Gastroesophageal sphincter (tissue), 4 donors: Measurements from ENCODE around the gene IMP4. TPM values are rescaled to one million over a fixed set of nuclear protein-coding genes. Genes with fewer than 3 reads are reported as not detected.

Source experiments
- ATAC-seq: fragments of 150-250 bp; one replicate; pipeline ENCODE4 v1.9.1; 2016; ENCODE audit warnings: mild to moderate bottlenecking, moderate library complexity
- H3K27ac ChIP-seq, 4 donors: fragments of 200-600 bp; sonication (generic) in 3 of 4; 1 replicate in 3 of 4; 2 replicates in 1 of 4; pipeline ENCODE4 v1.5.1; 2016 to 2019
- H3K27me3 ChIP-seq: fragments of 200-600 bp; sonication (generic); one replicate; pipeline ENCODE4 v1.5.1; 2019
- H3K36me3 ChIP-seq, 2 donors: fragments of 200-600 bp; sonication (generic); one replicate each; pipeline ENCODE4 v1.5.1; 2019; ENCODE audit warnings: control low read depth in 1 of 2
- H3K4me1 ChIP-seq, 3 donors: fragments of 200-600 bp; sonication (generic); 1 replicate in 2 of 3; 2 replicates in 1 of 3; pipeline ENCODE4 v1.5.1; 2016 to 2019; ENCODE audit warnings: control low read depth in 2 of 3
- H3K4me3 ChIP-seq, 2 donors: fragments of 200-600 bp; sonication (generic); one replicate each; pipeline ENCODE4 v1.5.1; 2019; ENCODE audit warnings: mild to moderate bottlenecking in 1 of 2, moderate library complexity in 1 of 2
- H3K9me3 ChIP-seq, 3 donors: fragments of 200-600 bp; sonication (generic); one replicate each; pipeline ENCODE4 v1.5.1; 2017 to 2019; ENCODE audit warnings: control low read depth in 2 of 3
- CTCF ChIP-seq, 4 experiments: fragments of 200-600 bp in 2 of 4; fragments of 450-650 bp in 2 of 4; sonication (generic) in 1 of 4; IDR thresholded peaks; one replicate each; pipeline ENCODE4 v1.5.1; 2017 to 2019; ENCODE audit warnings: antibody characterized with exemption in 4 of 4, mild to moderate bottlenecking in 2 of 4, moderate library complexity in 2 of 4
- EP300 ChIP-seq: sonication (generic); formaldehyde crosslinking; IDR thresholded peaks from one replicate; pipeline ENCODE4 v1.6.1; 2017; ENCODE audit warnings: antibody characterized with exemption, mild to moderate bottlenecking
- POLR2A ChIP-seq, 2 donors: fragments of 450-650 bp; IDR thresholded peaks; one replicate each; pipeline ENCODE4 v1.6.1; 2017; ENCODE audit warnings: antibody characterized with exemption in 2 of 2, mild to moderate bottlenecking in 2 of 2, moderate library complexity in 1 of 2
- POLR2AphosphoS5 ChIP-seq: sonication (generic); formaldehyde crosslinking; IDR thresholded peaks from one replicate; pipeline ENCODE4 v1.6.1; 2017; ENCODE audit warnings: antibody characterized with exemption
- WGBS, 2 donors: methylation state at CpG; one replicate each; pipeline ENCODE4 v1.1.5; 2018; ENCODE audit warnings: low coverage in 1 of 2; 5-methylcytosine and 5-hydroxymethylcytosine counted together
- total RNA-seq, 4 donors: library from RNA; depleted of rRNA; stranded (reverse); fragments of >200 nt; gene quantifications; one replicate each; pipeline ENCODE4 v1.1.0, GENCODE V29; 2016

The IMP4 gene
- total RNA-seq, 4 donors from 2014 or later, result 78.8 to 143 (median 113) TPM

GRCh38 chr2:130355172-130355577 is 12.5 kb downstream of the IMP4 start:
- Histone ChIP-seq H3K9me3 (no peaks in the 10 kb centered on the region), H3K4me1 (peaks cover 0 to 30% (median 18%) of the 10 kb centered on the region in 3 donors), H3K27ac (peak overlapping the region; percentile 49 to 91 (median 88)), H3K4me3 (peak overlapping the region; percentile 70 to 77), H3K27me3 (no peaks in the 10 kb centered on the region), H3K36me3 (no peaks in the 10 kb centered on the region)
- no peak for TF ChIP-seq POLR2AphosphoS5
- no peak for TF ChIP-seq CTCF (IDR thresholded peaks at IDR 0.05)
- no peak for TF ChIP-seq EP300
- TF ChIP-seq POLR2A (IDR thresholded peaks at IDR 0.05), result no peak
- WGBS, 2 donors, result no CpG with 5 or more reads among the region's 21 CpGs
- ATAC-seq, result peak; percentile 0

- peak; percentile 98 for ATAC-seq
- H3K4me3 ChIP-seq, result peak within 1 kb of the TSS; percentile 70 to 77
- peaks cover 0 to 30% (median 18%) of the 10 kb centered on the region in 3 donors for H3K4me1 ChIP-seq
- peak within 1 kb of the TSS; percentile 49 to 91 (median 88) for H3K27ac ChIP-seq
- no peaks in the 10 kb centered on the region for H3K36me3 ChIP-seq
- H3K9me3 ChIP-seq, result no peaks in the 10 kb centered on the region
- TF ChIP-seq CTCF (IDR thresholded peaks at IDR 0.05) (peak in 3 of 4 experiments; percentile 70 to 77 (median 72)), EP300 (no peak), POLR2A (IDR thresholded peaks at IDR 0.05) (peak; percentile 91 to 96), POLR2AphosphoS5 (peak; percentile 49)
- no peaks in the 10 kb centered on the region for H3K27me3 ChIP-seq
- no CpG with 5 or more reads among the region's 107 CpGs for WGBS, 2 donors
These were observed 13.1 kb downstream of the IMP4 start, which contains the start of gene PTPN18 for GRCh38 chr2:130355578-130356431. TSS of gene PTPN18 (plus strand) at chr2:130356056. CDS start at chr2:130356108, 52 bp downstream.

GRCh38 chr2:130357864-130358263 is 15.2 kb downstream of the IMP4 start:
- TF ChIP-seq EP300, result no peak
- no peak for TF ChIP-seq POLR2A (IDR thresholded peaks at IDR 0.05)
- TF ChIP-seq CTCF (IDR thresholded peaks at IDR 0.05), result no peak
- no peak for TF ChIP-seq POLR2AphosphoS5

GRCh38 chr2:130358420-130359350 is 16.0 kb downstream of the IMP4 start:
- ATAC-seq, result no peak
- WGBS, 2 donors, result 79 to 93% methylated on average over 2 to 15 of the region's 33 CpGs
- H3K36me3 ChIP-seq, result no peaks in the 10 kb centered on the region
- H3K9me3 ChIP-seq, result no peaks in the 10 kb centered on the region
- H3K27me3 ChIP-seq, result no peaks in the 10 kb centered on the region
- TF ChIP-seq EP300 (no peak), POLR2AphosphoS5 (no peak), CTCF (IDR thresholded peaks at IDR 0.05) (no peak), POLR2A (IDR thresholded peaks at IDR 0.05) (no peak)
- H3K27ac ChIP-seq, result no peak overlapping the region
- H3K4me1 ChIP-seq, result peaks cover 0 to 27% (median 17%) of the 10 kb centered on the region in 3 donors
- H3K4me3 ChIP-seq, result no peak overlapping the region

More at GRCh38 chr2:130357864-130358263, 15.2 kb downstream of the IMP4 start:
- Histone ChIP-seq H3K27ac (no peak overlapping the region), H3K4me3 (no peak overlapping the region), H3K4me1 (peaks cover 0 to 30% (median 18%) of the 10 kb centered on the region in 3 donors), H3K27me3 (no peaks in the 10 kb centered on the region), H3K9me3 (no peaks in the 10 kb centered on the region), H3K36me3 (no peaks in the 10 kb centered on the region)
- ATAC-seq, result no peak
- WGBS, 2 donors, result 91 to 93% methylated on average over 2 to 6 of the region's 7 CpGs
